Neuronal stem cell (in vitro differentiated cells): ENCODE results near the gene CELF4.

ENCODE experiments used
- DNase-seq: peaks from one replicate; pipeline ENCODE4 v3.0.0-alpha.2; 2013; ENCODE audit warnings: low spot score
- H2AFZ ChIP-seq: one replicate; pipeline ENCODE4 v1.6.1; 2013; ENCODE audit warnings: mild to moderate bottlenecking, low read length, inconsistent platforms
- H2AK5ac ChIP-seq: 2 replicates; pipeline ENCODE4 v1.6.1; 2013; ENCODE audit warnings: low read depth, mild to moderate bottlenecking, inconsistent platforms, low read length, moderate library complexity, mixed read lengths
- H2BK120ac ChIP-seq: 2 replicates; pipeline ENCODE4 v1.6.1; 2013; ENCODE audit warnings: low read depth, mild to moderate bottlenecking, inconsistent platforms, low read length, moderate library complexity, mixed read lengths
- H2BK12ac ChIP-seq: one replicate; pipeline ENCODE4 v1.6.1; 2013; ENCODE audit warnings: low read length, inconsistent platforms
- H2BK15ac ChIP-seq: 2 replicates; pipeline ENCODE4 v1.6.1; 2013; ENCODE audit warnings: mild to moderate bottlenecking, low read length, inconsistent platforms, mixed read lengths
- H2BK5ac ChIP-seq: one replicate; pipeline ENCODE4 v1.6.1; 2013; ENCODE audit warnings: inconsistent platforms, mild to moderate bottlenecking, low read length, moderate library complexity
- H3K14ac ChIP-seq: one replicate; pipeline ENCODE4 v1.6.1; 2013; ENCODE audit warnings: low read length, inconsistent platforms
- H3K18ac ChIP-seq: 2 replicates; pipeline ENCODE4 v1.6.1; 2013; ENCODE audit warnings: low read length, inconsistent platforms
- H3K23ac ChIP-seq: 2 replicates; pipeline ENCODE4 v1.6.1; 2013; ENCODE audit warnings: low read depth, mild to moderate bottlenecking, mixed read lengths, low read length, inconsistent platforms; ENCODE audit not compliant: poor library complexity
- H3K27ac ChIP-seq: replicated peaks from 3 replicates; pipeline ENCODE4 v1.5.1; 2013; ENCODE audit warnings: low read length, inconsistent platforms
- H3K27me3 ChIP-seq, 3 experiments: 2 replicates each; pipeline ENCODE4 v1.6.1; 2013; ENCODE audit warnings: low read length in 3 of 3, mild to moderate bottlenecking in 2 of 3, inconsistent platforms in 1 of 3, low read depth in 1 of 3, mixed read lengths in 1 of 3, moderate library complexity in 1 of 3; ENCODE audit not compliant: control insufficient read depth in 3 of 3, insufficient read depth in 3 of 3
- H3K36me3 ChIP-seq, 2 donors: replicated peaks in 1 of 2; 2 replicates each; pipeline ENCODE4 v1.6.1; 2013; ENCODE audit warnings: low read length in 2 of 2; ENCODE audit not compliant: control insufficient read depth in 2 of 2, insufficient read depth in 2 of 2
- H3K4ac ChIP-seq: 2 replicates; pipeline ENCODE4 v1.6.1; 2013; ENCODE audit warnings: inconsistent platforms, mild to moderate bottlenecking, low read length, moderate library complexity
- H3K4me1 ChIP-seq, 2 donors: 1 replicate in 1 of 2; 2 replicates in 1 of 2; pipeline ENCODE4 v1.6.1; 2013; ENCODE audit warnings: low read length in 2 of 2, low read depth in 1 of 2; ENCODE audit not compliant: control insufficient read depth in 2 of 2, insufficient read depth in 1 of 2
- H3K4me2 ChIP-seq: one replicate; pipeline ENCODE4 v1.6.1; 2013; ENCODE audit warnings: mild to moderate bottlenecking, low read length, inconsistent platforms; ENCODE audit not compliant: insufficient read depth, poor library complexity, severe bottlenecking
- H3K4me3 ChIP-seq, 2 donors: 2 replicates each; pipeline ENCODE4 v1.5.1; 2013; ENCODE audit warnings: low read length in 2 of 2, mild to moderate bottlenecking in 2 of 2, inconsistent platforms in 1 of 2, moderate library complexity in 1 of 2
- H3K79me1 ChIP-seq: one replicate; pipeline ENCODE4 v1.6.1; 2013; ENCODE audit warnings: low read depth, mild to moderate bottlenecking, inconsistent platforms, low read length, moderate library complexity
- H3K9ac ChIP-seq: one replicate; pipeline ENCODE4 v1.6.1; 2013; ENCODE audit warnings: mild to moderate bottlenecking, low read depth, low read length, inconsistent platforms; ENCODE audit not compliant: poor library complexity
- H3K9me3 ChIP-seq, 2 donors: replicated peaks in 1 of 2; 2 replicates each; pipeline versions ENCODE3 to v1.6.1; 2013; ENCODE audit warnings: low read length in 2 of 2, mild to moderate bottlenecking in 2 of 2, inconsistent platforms in 1 of 2, low read depth in 1 of 2, mixed read lengths in 1 of 2, moderate library complexity in 1 of 2; ENCODE audit not compliant: control insufficient read depth in 2 of 2, insufficient read depth in 1 of 2
- H4K8ac ChIP-seq: one replicate; pipeline ENCODE4 v1.6.1; 2013; ENCODE audit warnings: low read depth, mild to moderate bottlenecking, inconsistent platforms, low read length, moderate library complexity
- H4K91ac ChIP-seq: one replicate; pipeline ENCODE4 v1.6.1; 2013; ENCODE audit warnings: low read length, low read depth, mild to moderate bottlenecking, inconsistent platforms; ENCODE audit not compliant: poor library complexity
- WGBS, 2 donors: extraction: QIAGEN DNeasy Blood & Tissue Kit; methylation state at CpG; one replicate each; pipeline ENCODE4 v1.1.7; 2013; ENCODE audit warnings: missing lambda C conversion rate in 2 of 2, mixed read lengths in 1 of 2; ENCODE audit not compliant: insufficient read length in 2 of 2, insufficient replicate concordance in 1 of 2; ENCODE audit errors: extremely low coverage in 2 of 2; 5-methylcytosine and 5-hydroxymethylcytosine counted together

CELF4 gene

DNA sequence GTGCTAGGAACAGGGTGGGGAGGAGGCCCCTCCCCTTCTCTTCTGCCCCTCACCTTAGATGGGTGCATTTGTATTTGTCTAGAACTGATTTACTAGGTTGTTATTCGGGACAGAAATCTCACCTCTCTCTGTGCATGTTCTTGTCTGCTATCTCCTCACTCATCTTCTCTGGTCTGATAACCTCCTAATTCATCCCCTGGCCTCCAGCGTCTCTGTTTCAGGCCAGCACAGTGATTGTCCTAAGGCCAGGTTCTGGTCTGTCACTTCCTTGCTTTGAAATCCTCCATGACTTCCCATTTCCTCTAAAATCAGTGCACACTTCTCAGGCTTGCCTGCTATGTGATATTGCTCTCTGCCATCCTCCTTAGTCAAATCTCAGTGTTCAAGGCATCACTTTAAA, 58.4 kb downstream of the CELF4 start:
- H3K36me3 ChIP-seq: no peaks in the 10 kb centered on the region
- no peaks in the 10 kb centered on the region for H3K79me1 ChIP-seq
- no peak overlapping the region for H3K4me3 ChIP-seq
- no peak overlapping the region for H2AK5ac ChIP-seq
- H3K14ac ChIP-seq: no peak overlapping the region
- H4K91ac ChIP-seq: no peak overlapping the region
- H2BK120ac ChIP-seq: no peak overlapping the region
- no peak overlapping the region for H3K23ac ChIP-seq
- H3K4ac ChIP-seq: no peak overlapping the region
- no peak for DNase-seq
- WGBS, 2 donors: no CpG with 5 or more reads among the region's 2 CpGs
- H3K27ac ChIP-seq: no peak overlapping the region
- H2BK5ac ChIP-seq: no peak overlapping the region
- no peaks in the 10 kb centered on the region for H3K27me3 ChIP-seq
- no peak overlapping the region for H4K8ac ChIP-seq
- peak overlapping the region; percentile 5 for H3K9ac ChIP-seq
- no peak overlapping the region for H3K18ac ChIP-seq
- no peak overlapping the region for H2BK12ac ChIP-seq
- H3K9me3 ChIP-seq: peaks cover 0 to 4% of the 10 kb centered on the region in 2 donors
- H2BK15ac ChIP-seq: peak overlapping the region; percentile 51
- H3K4me1 ChIP-seq: peaks cover 0 to 4% of the 10 kb centered on the region in 2 donors
- no peak overlapping the region for H3K4me2 ChIP-seq
- H2AFZ ChIP-seq: no peak overlapping the region

DNA sequence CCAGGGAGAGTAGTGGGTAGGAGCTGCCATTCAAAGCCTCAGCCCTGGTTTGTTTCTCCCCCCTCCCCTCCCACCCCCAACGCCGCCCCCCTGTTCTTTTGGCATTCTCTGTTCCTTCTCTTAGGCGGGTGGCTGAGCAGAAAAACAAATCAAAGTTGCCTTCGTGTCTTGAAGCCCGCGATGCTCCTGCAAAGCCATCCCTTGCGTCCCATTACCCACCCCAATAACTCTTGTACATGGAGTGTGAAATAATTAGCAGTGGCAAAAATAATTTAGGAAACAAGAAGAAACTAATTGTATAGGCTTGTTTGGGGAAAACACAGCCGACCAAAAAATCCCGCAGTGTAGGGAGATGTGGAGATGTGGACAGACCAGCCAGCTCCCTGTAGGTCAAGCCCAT, 59.6 kb downstream of the CELF4 start:
- no peak overlapping the region for H4K91ac ChIP-seq
- no peaks in the 10 kb centered on the region for H3K36me3 ChIP-seq
- H3K9me3 ChIP-seq: peaks cover 0 to 2% of the 10 kb centered on the region in 2 donors
- no peak overlapping the region for H2BK12ac ChIP-seq
- H2AFZ ChIP-seq: no peak overlapping the region
- no peaks in the 10 kb centered on the region for H3K27me3 ChIP-seq
- no peak overlapping the region for H2BK5ac ChIP-seq
- whole genome bisulfite sequencing, 2 donors: no CpG with 5 or more reads among the region's 9 CpGs
- H3K27ac ChIP-seq: no peak overlapping the region
- H3K4me3 ChIP-seq: no peak overlapping the region
- peaks cover 0 to 7% of the 10 kb centered on the region in 2 donors for H3K4me1 ChIP-seq
- DNase-seq: no peak
- no peak overlapping the region for H3K14ac ChIP-seq
- no peak overlapping the region for H3K9ac ChIP-seq
- H2BK15ac ChIP-seq: no peak overlapping the region
- H2BK120ac ChIP-seq: no peak overlapping the region
- no peak overlapping the region for H3K18ac ChIP-seq
- H2AK5ac ChIP-seq: peak overlapping the region; percentile 26
- H3K4me2 ChIP-seq: no peak overlapping the region
- no peak overlapping the region for H4K8ac ChIP-seq
- no peak overlapping the region for H3K4ac ChIP-seq
- H3K23ac ChIP-seq: no peak overlapping the region
- no peaks in the 10 kb centered on the region for H3K79me1 ChIP-seq

DNA sequence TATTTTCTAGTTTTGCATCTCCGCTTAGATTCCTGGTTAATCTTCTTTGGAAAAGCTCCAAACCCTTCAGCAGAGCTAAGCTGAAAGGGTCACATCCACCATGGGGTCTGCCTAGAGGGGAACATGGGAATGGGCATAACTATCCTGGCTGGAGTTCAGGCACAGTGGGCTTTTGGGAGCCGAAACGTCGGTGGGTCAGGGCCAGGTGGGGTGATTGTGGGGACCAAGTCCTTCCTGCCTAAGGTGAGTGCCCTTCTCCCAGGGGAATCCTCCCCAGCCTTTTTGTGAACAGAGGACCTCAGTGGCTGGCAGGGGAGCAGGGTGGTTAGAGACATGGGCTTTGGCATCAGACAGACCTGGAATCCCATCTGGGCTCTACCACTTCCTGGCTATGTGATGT, 60.3 kb downstream of the CELF4 start:
- H3K9ac ChIP-seq: no peak overlapping the region
- WGBS, 2 donors: no CpG with 5 or more reads among the region's 4 CpGs

DNA sequence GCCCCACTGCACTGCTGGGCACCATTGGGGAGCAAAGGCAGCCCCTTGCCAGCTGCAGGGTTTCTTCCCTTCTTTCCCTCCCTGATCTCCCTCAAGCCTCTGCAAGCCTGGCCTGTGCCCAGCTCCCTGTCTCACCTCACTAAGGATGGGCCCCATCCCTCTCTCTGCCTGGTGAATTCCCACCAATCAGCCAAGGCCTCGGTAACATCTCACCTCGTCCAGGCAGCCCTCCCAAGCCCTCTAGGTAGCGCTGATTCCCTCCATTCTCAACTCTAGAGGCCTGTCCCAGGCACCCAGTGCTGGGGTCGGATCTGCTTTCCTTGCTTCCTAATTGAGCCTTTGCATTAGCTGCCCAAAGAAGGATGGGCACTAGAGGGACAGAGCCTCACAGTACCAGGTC, 63.0 kb downstream of the CELF4 start:
- Histone ChIP-seq H3K36me3 (no peaks in the 10 kb centered on the region), H3K27me3 (no peaks in the 10 kb centered on the region), H3K23ac (no peak overlapping the region), H2AFZ (no peak overlapping the region), H3K4me2 (no peak overlapping the region), H3K14ac (no peak overlapping the region), H3K9ac (no peak overlapping the region), H2BK15ac (peak overlapping the region; percentile 6), H4K91ac (no peak overlapping the region), H3K4me3 (no peak overlapping the region), H2BK12ac (no peak overlapping the region), H2BK5ac (no peak overlapping the region), H3K4me1 (peaks cover 0 to 21% of the 10 kb centered on the region in 2 donors), H2AK5ac (no peak overlapping the region), H3K27ac (no peak overlapping the region), H3K79me1 (no peaks in the 10 kb centered on the region), H4K8ac (no peak overlapping the region), H3K4ac (no peak overlapping the region), H3K18ac (no peak overlapping the region), H3K9me3 (no peaks in the 10 kb centered on the region), H2BK120ac (no peak overlapping the region)
- DNase-seq: no peak
- no CpG with 5 or more reads among the region's 4 CpGs for WGBS, 2 donors

More for the DNA sequence above, 60.3 kb downstream of the CELF4 start:
- Histone ChIP-seq H3K79me1 (no peaks in the 10 kb centered on the region), H4K91ac (no peak overlapping the region), H3K4me1 (peaks cover 0 to 7% of the 10 kb centered on the region in 2 donors), H3K4me3 (no peak overlapping the region), H3K36me3 (no peaks in the 10 kb centered on the region), H3K9me3 (peaks cover 0 to 2% of the 10 kb centered on the region in 2 donors), H2BK120ac (no peak overlapping the region), H3K23ac (no peak overlapping the region), H3K18ac (no peak overlapping the region), H3K14ac (no peak overlapping the region), H2BK15ac (no peak overlapping the region), H4K8ac (no peak overlapping the region), H2AK5ac (peak overlapping the region; percentile 26), H2BK5ac (no peak overlapping the region), H3K27ac (no peak overlapping the region), H3K4me2 (no peak overlapping the region), H3K4ac (no peak overlapping the region), H2BK12ac (no peak overlapping the region), H3K27me3 (no peaks in the 10 kb centered on the region), H2AFZ (no peak overlapping the region)
- no peak for DNase-seq
